GM12891 (cell line): Measurements from ENCODE around the gene RIMS1.

Source experiments
- POLR2A ChIP-seq: IDR thresholded peaks from 2 replicates; pipeline ENCODE4 v1.6.1; 2011; ENCODE audit warnings: low read depth, low read length, control low read depth
- POLR2AphosphoS5 ChIP-seq: IDR thresholded peaks from 2 replicates; pipeline ENCODE4 v1.6.1; 2011; ENCODE audit warnings: low read depth, low read length, control low read depth
- POU2F2 ChIP-seq: IDR thresholded peaks from 2 replicates; pipeline ENCODE4 v1.6.1; 2011; ENCODE audit warnings: low read depth, mild to moderate bottlenecking, control low read depth, low read length, moderate library complexity
- TAF1 ChIP-seq: IDR thresholded peaks from 2 replicates; pipeline ENCODE4 v1.6.1; 2011; ENCODE audit warnings: low read depth, low read length, control low read depth

DNA sequence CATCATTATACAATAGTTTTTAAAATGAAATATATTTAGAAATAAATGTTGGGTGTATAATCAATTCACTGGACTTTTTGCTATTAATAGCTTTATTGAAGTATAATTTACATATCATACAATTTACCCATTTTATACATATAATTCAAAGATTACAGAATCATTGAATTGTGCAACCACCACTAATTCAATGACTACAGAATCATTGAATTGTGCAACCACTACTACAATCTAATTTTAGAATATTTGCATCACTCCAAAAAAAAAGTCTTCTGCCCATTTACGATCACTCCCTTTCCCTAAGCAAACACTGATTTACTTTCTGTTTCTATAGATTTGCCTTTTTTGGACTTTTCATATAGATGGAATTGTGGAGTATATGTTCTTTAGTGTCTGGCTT lies 35.1 kb upstream of the RIMS1 start:
- no peak for TF ChIP-seq POLR2AphosphoS5
- TF ChIP-seq POLR2A = no peak
- TF ChIP-seq TAF1 = no peak
- no peak for TF ChIP-seq POU2F2
